Panc1 (cell line): ENCODE results near the gene GPX3. TPM values are rescaled to one million over a fixed set of nuclear protein-coding genes. Genes with fewer than 3 reads are reported as not detected.

Experiments
- ATAC-seq: fragments of 200-7000 bp; cut with Tn5 transposase; 2 replicates; pipeline ENCODE4 v1.9.1; 2020; ENCODE audit warnings: mild to moderate bottlenecking, moderate library complexity
- BruUV-seq: library from RNA; stranded (reverse); fragments of 400-500 nt; replicated peaks from 2 replicates; lab custom pipeline; 2021; lab: Mats Ljungman, UMichigan
- CTCF ChIA-PET: fragments of 300-600 bp; sonication (Branson Sonifier 250); formaldehyde crosslinking; loops from one replicate; lab custom pipeline; 2022; ENCODE audit warnings: antibody characterized with exemption; lab: Charles Lee
- POLR2A ChIA-PET: fragments of 300-600 bp; sonication (Branson Sonifier 250); formaldehyde crosslinking; loops from one replicate; lab custom pipeline; 2022; ENCODE audit warnings: antibody characterized with exemption; lab: Charles Lee
- DNase-seq: peaks from one replicate; pipeline ENCODE4 v3.0.0-alpha.2; 2010; ENCODE audit warnings: low read depth, low spot score
- H3K27ac ChIP-seq: 2 replicates; pipeline ENCODE4 v1.5.1; 2011; ENCODE audit warnings: mild to moderate bottlenecking, low read length, inconsistent platforms
- H3K27me3 ChIP-seq: fragments of 200-500 bp; sonication (Bioruptor generic); 2 replicates; pipeline ENCODE4 v1.6.0; 2014; ENCODE audit warnings: low read length, inconsistent platforms; ENCODE audit not compliant: control insufficient read depth, insufficient read depth
- H3K36me3 ChIP-seq: fragments of 200-500 bp; sonication (Bioruptor generic); 2 replicates; pipeline ENCODE4 v1.5.1; 2014; ENCODE audit warnings: inconsistent platforms, mild to moderate bottlenecking, low read length, moderate library complexity; ENCODE audit not compliant: control insufficient read depth, insufficient read depth
- H3K4me1 ChIP-seq: 2 replicates; pipeline ENCODE4 v1.5.1; 2011; ENCODE audit warnings: inconsistent platforms, mild to moderate bottlenecking, low read length, moderate library complexity; ENCODE audit not compliant: control insufficient read depth, insufficient read depth
- H3K4me3 ChIP-seq, 2 experiments: 2 replicates each; pipeline ENCODE4 v1.5.1; 2011 to 2012; ENCODE audit warnings: low read depth in 2 of 2, low read length in 2 of 2, mild to moderate bottlenecking in 2 of 2, inconsistent platforms in 1 of 2, moderate library complexity in 1 of 2
- H3K9me3 ChIP-seq: fragments of 200-500 bp; sonication (Bioruptor generic); 2 replicates; pipeline ENCODE4 v1.5.1; 2014; ENCODE audit warnings: low read depth, mild to moderate bottlenecking, inconsistent platforms, low read length, moderate library complexity; ENCODE audit not compliant: control insufficient read depth, insufficient read depth
- POLR2AphosphoS5 ChIP-seq: IDR thresholded peaks from 2 replicates; pipeline ENCODE4 v1.6.1; 2012; ENCODE audit warnings: mild to moderate bottlenecking, low read depth, low read length, moderate library complexity
- SIN3A ChIP-seq: IDR thresholded peaks from 2 replicates; pipeline ENCODE4 v1.6.1; 2012; ENCODE audit warnings: low read depth, mild to moderate bottlenecking, low read length, moderate library complexity, borderline replicate concordance; ENCODE audit not compliant: insufficient read depth
- TCF7L2 ChIP-seq: IDR thresholded peaks from 2 replicates; pipeline ENCODE4 v1.6.1; 2011; ENCODE audit warnings: mild to moderate bottlenecking, low read depth, low read length, inconsistent platforms
- in situ Hi-C: cut with HindIII; loops from 2 replicates; pipeline ENCODE4 v1.10.0; 2016; ENCODE audit warnings: low sequenced_read_pairs, low pct_unique_long_range_greater_than_20kb
- intact Hi-C: fragments of 100-400 bp; cut with micrococcal nuclease; formaldehyde crosslinking; loops from one replicate; pipeline ENCODE4 v1.10.0; 2022; ENCODE audit not compliant: unreplicated experiment
- total RNA-seq: library from RNA; stranded (reverse); gene quantifications from one replicate; pipeline ENCODE4 v1.2.1, GENCODE V29; 2021; ENCODE audit not compliant: unreplicated experiment
- TF ChIP-seq, protein P1 (sequence below): fragments of 450-650 bp; IDR thresholded peaks from 2 replicates; pipeline ENCODE4 v1.5.1; 2017; ENCODE audit warnings: mild to moderate bottlenecking
- TF ChIP-seq, protein P2 (sequence below), 2 experiments: IDR thresholded peaks; 2 replicates each; pipeline ENCODE4 v1.6.1; 2011 to 2012; ENCODE audit warnings: low read depth in 2 of 2, control low read depth in 1 of 2, low read length in 1 of 2, mild to moderate bottlenecking in 1 of 2, moderate library complexity in 1 of 2; ENCODE audit not compliant: insufficient read depth in 1 of 2

Gene GPX3
- total RNA-seq, 1 experiment from 2014 or later, result 8.5 TPM

GRCh38 chr5:151041577-151042268 lies 21.3 kb downstream of the GPX3 start:
- Histone ChIP-seq H3K4me3 (no peak overlapping the region), H3K4me1 (no peaks in the 10 kb centered on the region), H3K9me3 (no peaks in the 10 kb centered on the region), H3K36me3 (no peaks in the 10 kb centered on the region; the same call in 1 of the 2 replicates), H3K27me3 (no peaks in the 10 kb centered on the region), H3K27ac (no peak overlapping the region)
- ATAC-seq (no peak), DNase-seq (no peak)
- CTCF ChIA-PET, result interaction anchor here (1.1 kb wide), 1 partner anchor 10 kb away, joined by 3 read pairs; no protein-coding TSS in a partner anchor
- intact Hi-C loops, result no loop called here
- no peak for TF ChIP-seq POLR2AphosphoS5
- TF ChIP-seq TCF7L2, result no peak
- TF ChIP-seq SIN3A, result no peak
- TF ChIP-seq, protein P1, sequence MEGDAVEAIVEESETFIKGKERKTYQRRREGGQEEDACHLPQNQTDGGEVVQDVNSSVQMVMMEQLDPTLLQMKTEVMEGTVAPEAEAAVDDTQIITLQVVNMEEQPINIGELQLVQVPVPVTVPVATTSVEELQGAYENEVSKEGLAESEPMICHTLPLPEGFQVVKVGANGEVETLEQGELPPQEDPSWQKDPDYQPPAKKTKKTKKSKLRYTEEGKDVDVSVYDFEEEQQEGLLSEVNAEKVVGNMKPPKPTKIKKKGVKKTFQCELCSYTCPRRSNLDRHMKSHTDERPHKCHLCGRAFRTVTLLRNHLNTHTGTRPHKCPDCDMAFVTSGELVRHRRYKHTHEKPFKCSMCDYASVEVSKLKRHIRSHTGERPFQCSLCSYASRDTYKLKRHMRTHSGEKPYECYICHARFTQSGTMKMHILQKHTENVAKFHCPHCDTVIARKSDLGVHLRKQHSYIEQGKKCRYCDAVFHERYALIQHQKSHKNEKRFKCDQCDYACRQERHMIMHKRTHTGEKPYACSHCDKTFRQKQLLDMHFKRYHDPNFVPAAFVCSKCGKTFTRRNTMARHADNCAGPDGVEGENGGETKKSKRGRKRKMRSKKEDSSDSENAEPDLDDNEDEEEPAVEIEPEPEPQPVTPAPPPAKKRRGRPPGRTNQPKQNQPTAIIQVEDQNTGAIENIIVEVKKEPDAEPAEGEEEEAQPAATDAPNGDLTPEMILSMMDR, result no peak
- TF ChIP-seq, protein P2, sequence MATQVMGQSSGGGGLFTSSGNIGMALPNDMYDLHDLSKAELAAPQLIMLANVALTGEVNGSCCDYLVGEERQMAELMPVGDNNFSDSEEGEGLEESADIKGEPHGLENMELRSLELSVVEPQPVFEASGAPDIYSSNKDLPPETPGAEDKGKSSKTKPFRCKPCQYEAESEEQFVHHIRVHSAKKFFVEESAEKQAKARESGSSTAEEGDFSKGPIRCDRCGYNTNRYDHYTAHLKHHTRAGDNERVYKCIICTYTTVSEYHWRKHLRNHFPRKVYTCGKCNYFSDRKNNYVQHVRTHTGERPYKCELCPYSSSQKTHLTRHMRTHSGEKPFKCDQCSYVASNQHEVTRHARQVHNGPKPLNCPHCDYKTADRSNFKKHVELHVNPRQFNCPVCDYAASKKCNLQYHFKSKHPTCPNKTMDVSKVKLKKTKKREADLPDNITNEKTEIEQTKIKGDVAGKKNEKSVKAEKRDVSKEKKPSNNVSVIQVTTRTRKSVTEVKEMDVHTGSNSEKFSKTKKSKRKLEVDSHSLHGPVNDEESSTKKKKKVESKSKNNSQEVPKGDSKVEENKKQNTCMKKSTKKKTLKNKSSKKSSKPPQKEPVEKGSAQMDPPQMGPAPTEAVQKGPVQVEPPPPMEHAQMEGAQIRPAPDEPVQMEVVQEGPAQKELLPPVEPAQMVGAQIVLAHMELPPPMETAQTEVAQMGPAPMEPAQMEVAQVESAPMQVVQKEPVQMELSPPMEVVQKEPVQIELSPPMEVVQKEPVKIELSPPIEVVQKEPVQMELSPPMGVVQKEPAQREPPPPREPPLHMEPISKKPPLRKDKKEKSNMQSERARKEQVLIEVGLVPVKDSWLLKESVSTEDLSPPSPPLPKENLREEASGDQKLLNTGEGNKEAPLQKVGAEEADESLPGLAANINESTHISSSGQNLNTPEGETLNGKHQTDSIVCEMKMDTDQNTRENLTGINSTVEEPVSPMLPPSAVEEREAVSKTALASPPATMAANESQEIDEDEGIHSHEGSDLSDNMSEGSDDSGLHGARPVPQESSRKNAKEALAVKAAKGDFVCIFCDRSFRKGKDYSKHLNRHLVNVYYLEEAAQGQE (IDR thresholded peaks at IDR 0.05; ENCODE audit: insufficient read depth in 1 of 2, low read depth in 2 of 2, low read length in 1 of 2), result no peak
- no TSS peak for BruUV-seq
- POLR2A ChIA-PET, result no interaction called here
- in situ Hi-C loops, result no loop called here

- H3K27me3 ChIP-seq, result no peaks in the 10 kb centered on the region
- H3K4me1 ChIP-seq, result no peaks in the 10 kb centered on the region
- no peak overlapping the region for H3K27ac ChIP-seq
- ChIA-PET POLR2A (no interaction called here), CTCF (interaction anchor here (1.1 kb wide), 1 partner anchor 9 kb away, joined by 3 read pairs; no protein-coding TSS in a partner anchor)
- TF ChIP-seq SIN3A (no peak), POLR2AphosphoS5 (no peak), TCF7L2 (no peak)
- TF ChIP-seq, protein P1, result no peak
- TF ChIP-seq, protein P2 (IDR thresholded peaks at IDR 0.05; ENCODE audit: insufficient read depth in 1 of 2, low read depth in 2 of 2, low read length in 1 of 2), result no peak
- H3K36me3 ChIP-seq, result no peaks in the 10 kb centered on the region; the same call in 1 of the 2 replicates
- no peaks in the 10 kb centered on the region for H3K9me3 ChIP-seq
- intact Hi-C loops (no loop called here), in situ Hi-C loops (no loop called here)
- H3K4me3 ChIP-seq, result no peak overlapping the region
- DNase-seq (no peak), ATAC-seq (no peak)
- BruUV-seq, result no TSS peak
Measured at GRCh38 chr5:151042453-151043093, 22.2 kb downstream of the GPX3 start.
